ENCODE measurements around the gene TSHR.

The TSHR gene

GRCh38 chr14:81192594-81192993 lies 237.2 kb downstream of the TSHR start:
- no peak for TF ChIP-seq RAD21 (IDR thresholded peaks at IDR 0.05; ENCODE audit: low read depth)

GRCh38 chr14:81193924-81194633 lies 238.7 kb downstream of the TSHR start:
- TF ChIP-seq TCF12 (IDR thresholded peaks at IDR 0.05; ENCODE audit: low read depth): no peak
- TF ChIP-seq NFIC (IDR thresholded peaks at IDR 0.05): no peak
- no peak for TF ChIP-seq RAD21 (IDR thresholded peaks at IDR 0.05; ENCODE audit: low read depth)
- no peak for TF ChIP-seq USF1 (IDR thresholded peaks at IDR 0.05)
- TF ChIP-seq CEBPB (IDR thresholded peaks at IDR 0.05): no peak
- TF ChIP-seq TAF1 (IDR thresholded peaks at IDR 0.05; ENCODE audit: low read depth): no peak
- TF ChIP-seq FOXM1 (IDR thresholded peaks at IDR 0.05; ENCODE audit: borderline replicate concordance, low read depth): no peak

Measured in Ishikawa (cell line).